NCI-H1694 treated with DMSO at 0.1 percent for 48 hours (cell line): ENCODE measurements around the gene PPARG.

ENCODE experiments used
- DNase-seq: peaks from one replicate; lab custom pipeline; 2025; lab: John Stamatoyannopoulos, UW

Gene PPARG

DNA sequence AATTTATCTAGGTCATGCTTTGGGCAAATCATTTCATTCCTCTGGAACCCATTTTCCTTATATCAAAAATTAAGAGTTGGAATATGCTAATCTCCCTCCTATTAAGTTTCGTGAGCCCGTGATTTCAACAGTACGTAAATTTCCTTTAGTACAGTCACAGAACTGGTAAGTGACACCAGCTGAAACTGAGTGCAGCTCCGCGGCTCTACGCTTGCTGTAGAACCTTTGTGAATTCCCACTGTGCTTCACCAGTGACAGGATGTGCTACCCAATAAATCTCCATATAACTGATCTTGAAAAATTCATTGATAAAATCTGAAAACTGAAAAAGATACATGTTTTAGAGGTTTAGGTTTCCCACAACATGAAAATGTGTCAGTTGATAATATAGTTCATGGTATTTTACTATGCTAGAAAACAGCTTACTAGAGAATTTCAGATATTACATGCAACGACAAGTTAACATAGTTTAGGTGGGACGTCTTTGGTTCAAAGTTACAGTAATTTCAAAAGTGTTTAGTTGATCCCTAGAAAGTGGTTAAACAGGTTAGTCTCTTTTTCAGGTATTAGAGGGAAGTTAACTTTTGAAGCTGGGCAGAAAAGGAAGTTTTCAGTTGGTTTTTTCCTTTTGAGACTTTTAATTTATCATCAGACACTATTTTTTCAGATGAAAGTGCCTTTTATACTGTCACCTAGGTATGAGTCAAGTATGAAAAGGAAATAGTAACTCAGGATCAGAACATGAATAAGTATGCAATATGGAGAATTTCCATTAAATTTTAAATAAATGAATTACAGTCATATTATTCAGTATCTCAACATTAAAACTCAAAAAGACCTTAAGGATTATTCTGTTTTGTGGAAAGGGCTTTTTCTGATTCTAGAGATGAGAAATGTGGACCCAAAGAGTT lies 57.0 kb downstream of the PPARG start:
- DNase-seq: no peak

GRCh38 chr3:12347301-12347700 lies 58.4 kb downstream of the PPARG start:
- no peak for DNase-seq

DNA sequence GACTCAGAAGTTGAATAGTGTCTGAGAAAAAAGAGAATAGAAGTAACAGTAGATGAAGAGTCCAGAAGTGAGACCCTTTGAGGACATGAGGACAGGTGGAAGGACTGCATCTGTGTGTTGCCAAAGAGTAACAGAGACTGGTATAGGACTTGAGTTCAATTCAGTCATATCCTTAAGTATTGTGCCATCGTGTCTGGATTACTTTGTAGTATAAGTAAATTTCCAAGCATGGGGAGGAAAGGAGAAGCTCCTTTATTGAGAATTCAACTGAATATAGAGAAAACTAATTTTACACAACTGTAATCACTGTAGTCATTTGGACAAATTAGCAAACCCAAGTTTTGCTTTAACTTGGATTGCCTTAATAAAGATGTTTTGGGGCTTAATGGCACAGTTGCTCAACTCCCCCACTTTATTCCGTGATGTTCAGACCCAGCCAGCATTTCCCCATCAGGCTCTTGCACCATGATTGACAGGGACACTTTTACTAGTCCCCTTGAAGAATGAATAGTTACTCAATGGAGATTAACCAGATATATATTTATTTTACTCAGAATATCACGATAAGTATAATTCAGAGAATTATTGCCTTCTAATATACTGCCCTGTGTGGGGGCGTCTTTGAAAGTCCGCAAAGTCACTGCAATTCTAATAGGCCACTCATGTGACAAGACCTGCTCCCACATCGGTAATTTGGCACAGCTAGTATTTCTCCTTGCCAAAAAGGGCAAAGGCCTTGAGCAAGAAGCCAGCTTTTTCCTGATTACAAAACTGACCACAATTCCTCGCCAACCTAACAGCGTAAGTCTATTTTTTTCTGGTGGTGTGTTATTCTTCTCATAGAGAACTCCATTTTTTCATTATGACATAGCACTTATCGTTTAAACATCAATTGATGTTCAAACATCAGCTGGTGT lies 61.3 kb downstream of the PPARG start:
- DNase-seq: no peak

DNA sequence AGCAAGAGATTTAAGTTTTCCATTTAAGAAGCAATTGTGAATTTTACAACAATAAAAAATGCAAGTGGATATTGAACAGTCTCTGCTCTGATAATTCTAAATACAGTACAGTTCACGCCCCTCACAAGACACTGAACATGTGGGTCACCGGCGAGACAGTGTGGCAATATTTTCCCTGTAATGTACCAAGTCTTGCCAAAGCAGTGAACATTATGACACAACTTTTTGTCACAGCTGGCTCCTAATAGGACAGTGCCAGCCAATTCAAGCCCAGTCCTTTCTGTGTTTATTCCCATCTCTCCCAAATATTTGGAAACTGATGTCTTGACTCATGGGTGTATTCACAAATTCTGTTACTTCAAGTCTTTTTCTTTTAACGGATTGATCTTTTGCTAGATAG lies 62.3 kb downstream of the PPARG start:
- no peak for DNase-seq

DNA sequence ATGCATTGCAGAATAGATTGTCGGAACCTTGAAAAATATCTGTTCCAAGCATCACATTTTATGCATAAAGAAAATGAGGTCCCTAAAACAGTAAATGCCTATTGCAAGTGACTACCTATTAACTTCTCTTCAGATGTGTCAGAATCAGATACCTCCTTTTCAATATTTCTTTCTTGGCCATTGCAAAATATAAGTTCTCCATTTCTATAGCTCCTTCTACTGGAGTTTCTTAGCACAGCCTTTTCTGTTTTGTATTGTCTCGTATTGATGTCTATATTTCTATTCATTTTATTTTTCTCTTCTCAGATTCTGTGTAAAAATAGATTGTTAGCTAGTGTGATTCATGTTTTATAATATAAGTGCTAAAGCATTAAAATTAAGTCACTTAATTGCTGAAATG lies 63.4 kb downstream of the PPARG start:
- DNase-seq: no peak

DNA sequence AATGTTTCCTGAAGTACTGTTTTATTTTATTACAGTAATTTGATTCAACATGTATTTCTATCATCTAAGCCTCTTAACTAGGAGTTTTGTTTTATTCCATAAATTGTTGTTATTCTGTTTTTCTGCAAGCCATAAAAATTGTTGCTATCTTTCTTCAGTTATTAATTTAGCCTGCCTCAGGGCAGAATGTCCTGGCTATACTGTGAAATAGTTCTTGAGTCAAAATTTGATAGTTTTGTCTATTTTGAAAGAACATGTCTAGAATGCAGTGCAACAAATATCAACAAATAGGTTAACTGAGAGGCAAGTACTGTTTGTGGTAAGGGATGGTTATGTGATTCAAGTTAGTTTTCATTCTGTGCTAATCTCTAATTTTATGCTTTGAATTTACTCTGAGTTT lies 63.9 kb downstream of the PPARG start:
- no peak for DNase-seq

- DNase-seq: no peak
Observed at GRCh38 chr3:12353796-12354525, 65.1 kb downstream of the PPARG start.

DNA sequence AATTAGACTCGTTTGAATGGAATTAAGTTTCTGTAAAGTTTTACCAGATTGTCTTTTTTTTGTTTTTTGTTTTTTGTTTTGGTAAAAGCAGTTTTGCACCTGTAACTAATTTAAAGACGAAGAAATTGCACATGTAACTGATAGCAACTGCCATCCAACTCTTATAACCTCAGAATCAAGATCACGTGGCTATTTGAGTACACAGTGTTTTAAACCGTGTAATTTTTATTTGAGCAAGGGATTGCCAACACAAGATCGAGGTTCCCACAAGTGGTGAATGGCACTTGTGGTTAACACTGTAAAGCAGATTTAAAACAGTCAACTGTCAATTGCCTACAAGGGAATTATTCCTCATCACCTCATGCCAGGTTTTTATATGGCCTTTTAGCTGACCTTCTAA lies 67.3 kb downstream of the PPARG start:
- no peak for DNase-seq

DNA sequence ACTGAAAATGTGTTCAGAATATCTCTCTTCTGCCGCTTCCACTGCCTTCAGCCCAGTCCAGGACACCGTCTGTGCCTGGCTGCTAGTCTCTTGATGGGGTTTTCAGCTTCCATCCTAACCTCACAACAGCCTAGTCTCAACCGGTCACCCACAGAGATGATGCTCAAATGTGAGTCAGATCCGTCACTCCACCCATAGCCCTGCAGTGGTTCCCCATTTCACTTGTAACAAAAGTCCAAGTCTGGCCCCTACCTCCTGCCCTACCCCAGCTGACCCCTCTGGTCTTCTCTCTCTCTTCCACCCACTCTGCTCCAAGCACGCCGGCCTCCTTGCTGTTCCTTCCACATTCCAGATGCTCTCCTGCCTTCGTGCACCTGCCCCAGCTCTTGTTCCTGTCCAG lies 68.1 kb downstream of the PPARG start:
- no peak for DNase-seq

GRCh38 chr3:12357456-12357855 lies 68.6 kb downstream of the PPARG start:
- DNase-seq: no peak

DNA sequence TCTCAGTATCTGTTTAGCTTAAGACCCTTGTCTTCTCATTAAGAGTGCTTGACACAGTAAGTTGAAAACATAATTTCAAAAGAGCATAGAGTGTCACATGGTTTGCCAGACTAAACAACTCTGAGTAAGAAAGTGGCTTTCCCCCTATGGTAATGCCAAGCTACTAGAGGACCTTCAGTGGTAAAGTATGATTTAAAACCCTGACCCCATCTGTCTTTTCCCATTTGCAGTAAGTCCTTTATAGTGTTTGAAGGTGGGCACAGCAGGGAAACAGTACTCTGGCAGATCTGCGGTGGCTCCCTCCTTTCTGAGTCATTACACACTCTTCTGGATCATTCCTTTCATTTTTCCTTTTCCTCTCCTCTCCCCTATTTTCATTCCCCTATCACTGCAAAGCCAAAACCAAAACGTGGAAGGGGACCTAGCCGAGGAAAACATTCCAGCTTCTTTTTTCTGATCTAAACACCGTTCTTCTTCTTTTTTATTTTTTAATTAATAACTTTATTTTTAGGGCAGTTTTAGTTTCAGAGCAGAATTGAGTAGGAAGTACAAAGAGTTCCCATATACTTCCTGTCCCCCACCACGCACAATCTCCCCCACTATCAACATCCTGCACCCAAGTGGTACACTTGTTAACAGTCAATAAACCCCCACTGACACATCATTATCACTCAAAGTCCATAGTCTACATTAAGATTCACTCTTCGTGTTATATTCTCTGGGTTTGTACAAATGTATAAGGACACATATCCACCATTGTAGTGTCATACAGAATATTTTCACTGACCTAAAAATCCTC lies 74.7 kb downstream of the PPARG start:
- DNase-seq: no peak

DNA sequence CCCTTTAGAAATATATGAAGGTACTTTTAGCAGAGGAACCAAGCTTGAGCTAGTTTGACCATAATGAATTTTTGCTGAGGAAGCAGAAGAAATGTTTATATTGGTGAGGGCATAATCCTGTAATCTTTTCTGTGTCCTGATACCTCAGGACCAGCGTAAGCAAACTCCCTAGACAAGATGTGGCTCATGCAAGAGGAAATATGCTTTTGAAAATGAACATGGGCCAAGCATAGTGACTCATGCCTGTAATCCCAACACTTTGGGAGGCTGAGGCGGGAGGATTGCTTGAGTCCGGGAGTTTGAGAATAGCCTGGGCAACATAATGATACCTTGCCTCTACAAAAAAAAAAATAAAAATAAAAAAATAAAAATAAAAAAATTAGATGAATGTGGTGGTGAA lies 78.5 kb downstream of the PPARG start:
- no peak for DNase-seq

DNA sequence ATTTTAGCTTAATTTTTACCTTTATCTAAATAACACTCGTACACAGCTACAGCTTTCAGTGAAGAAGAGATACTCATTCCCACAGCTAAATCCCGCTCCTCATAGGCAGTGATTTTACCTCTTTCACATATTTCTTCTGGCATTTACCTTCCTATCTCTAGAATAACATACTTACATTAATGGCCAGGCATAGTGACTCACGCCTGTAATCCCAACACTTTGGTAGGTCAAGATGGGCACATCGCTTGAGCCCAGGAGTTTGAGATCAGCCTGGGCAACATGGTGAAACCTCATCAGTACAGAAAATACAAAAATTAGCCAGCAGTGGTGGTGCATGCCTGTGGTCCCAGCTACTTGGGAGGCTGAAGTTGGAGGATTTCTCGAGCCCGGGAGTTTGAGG lies 80.2 kb downstream of the PPARG start:
- DNase-seq: no peak

- DNase-seq: no peak
Observed at GRCh38 chr3:12369598-12369997, 80.7 kb downstream of the PPARG start.

DNA sequence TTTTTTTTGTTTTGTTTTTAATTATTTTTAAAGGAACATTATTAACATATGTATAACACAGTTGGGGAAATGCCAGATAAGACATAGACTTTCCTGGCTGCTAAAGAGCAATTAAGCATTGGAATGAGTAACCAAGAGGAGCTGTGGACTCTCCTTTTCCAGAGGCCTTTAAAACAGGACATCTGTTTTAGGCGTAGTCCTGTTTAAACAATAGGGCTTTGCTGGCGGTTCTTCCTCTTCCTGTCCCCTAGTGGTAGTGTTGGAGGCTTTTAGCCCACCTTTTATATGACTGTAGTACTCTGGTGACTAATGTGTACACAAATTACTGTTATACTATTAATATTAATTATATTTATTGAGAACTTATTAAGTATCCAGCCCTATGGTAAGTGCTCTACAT lies 81.9 kb downstream of the PPARG start:
- DNase-seq: no peak

- DNase-seq: no peak
Observed at GRCh38 chr3:12371525-12372140, 82.8 kb downstream of the PPARG start.

- DNase-seq: no peak
Observed at GRCh38 chr3:12372741-12373280, 83.9 kb downstream of the PPARG start.

DNA sequence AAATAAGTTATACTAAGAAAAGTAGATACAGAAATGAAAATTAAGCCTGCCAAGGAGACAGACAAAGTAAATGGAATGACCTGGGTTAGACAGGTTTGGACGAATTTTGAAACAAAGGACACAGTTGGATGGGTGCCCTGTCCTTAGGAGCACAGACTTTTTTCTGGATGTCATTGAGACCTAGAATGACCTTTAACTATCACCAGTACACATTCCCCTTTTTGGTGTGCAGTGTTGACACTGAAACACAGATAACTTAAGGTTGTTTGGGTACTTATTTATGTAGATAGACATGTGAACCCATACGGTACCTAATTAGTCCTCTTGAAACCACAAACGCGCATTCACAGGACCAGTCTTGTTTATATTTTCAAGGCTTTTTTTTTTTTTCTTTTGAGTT lies 86.7 kb downstream of the PPARG start:
- DNase-seq: no peak

DNA sequence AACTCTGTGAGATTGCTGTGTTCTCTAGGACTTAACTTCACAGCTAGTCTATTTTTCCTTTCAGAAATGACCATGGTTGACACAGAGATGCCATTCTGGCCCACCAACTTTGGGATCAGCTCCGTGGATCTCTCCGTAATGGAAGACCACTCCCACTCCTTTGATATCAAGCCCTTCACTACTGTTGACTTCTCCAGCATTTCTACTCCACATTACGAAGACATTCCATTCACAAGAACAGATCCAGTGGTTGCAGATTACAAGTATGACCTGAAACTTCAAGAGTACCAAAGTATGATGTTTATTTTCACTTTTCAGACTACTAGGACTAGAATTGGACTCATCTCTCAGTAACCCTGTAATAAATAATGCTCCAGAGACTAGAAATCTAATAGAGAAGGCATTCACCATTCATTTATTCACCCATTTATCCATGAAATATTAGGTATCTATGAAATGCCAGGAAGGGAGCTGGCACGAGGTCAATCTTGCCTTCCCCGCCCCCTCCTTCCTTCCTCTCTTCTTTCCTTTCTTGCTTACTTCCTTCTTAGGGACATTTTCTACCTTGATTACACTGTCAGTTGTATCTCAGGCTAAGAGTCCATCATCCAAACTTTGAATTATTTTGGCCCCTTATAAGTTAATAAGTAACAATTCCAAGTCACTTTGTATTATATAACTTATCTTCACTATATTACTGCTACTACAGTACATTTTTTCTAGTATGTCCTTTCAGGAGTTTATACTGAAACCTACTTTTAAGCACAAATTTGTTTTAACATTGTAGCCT lies 91.0 kb downstream of the PPARG start:
- DNase-seq: no peak

DNA sequence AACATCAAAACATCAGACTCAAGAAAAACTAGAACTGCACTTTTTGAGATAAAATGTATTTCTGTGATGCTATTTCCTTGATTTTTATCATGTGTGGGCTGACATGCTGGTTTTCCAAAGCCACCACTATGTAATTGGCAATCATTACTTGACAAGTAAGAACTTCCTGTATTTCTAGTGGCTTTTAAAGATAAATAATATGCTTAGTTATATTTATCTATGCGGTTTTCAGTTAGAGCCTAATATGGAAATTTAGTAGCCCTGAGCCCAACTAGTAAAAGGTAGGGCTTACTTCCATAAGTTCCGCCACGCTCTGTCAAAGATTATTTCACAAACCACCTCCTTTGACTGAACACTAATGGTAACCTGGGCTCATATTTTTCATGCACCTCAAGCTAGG lies 91.6 kb downstream of the PPARG start:
- DNase-seq: no peak
